HepG2 (cell line): ENCODE measurements around the gene COG1. TPM values are rescaled to one million over a fixed set of nuclear protein-coding genes. Genes with fewer than 3 reads are reported as not detected.

Experiments used
- HCFC1 ChIP-seq: fragments of 150-350 bp; IDR thresholded peaks from 2 replicates; pipeline ENCODE4 v1.6.1; 2014; ENCODE audit warnings: low read depth, low read length
- IKZF1 ChIP-seq: fragments of 450-650 bp; IDR thresholded peaks from 2 replicates; pipeline ENCODE4 v1.7.1; 2016
- KAT2B ChIP-seq: fragments of 150-350 bp; IDR thresholded peaks from 2 replicates; pipeline ENCODE4 v1.6.1; 2014; ENCODE audit warnings: low read depth, low read length, borderline replicate concordance
- MLLT10 ChIP-seq: sonication (generic); formaldehyde crosslinking; IDR thresholded peaks from 2 replicates; pipeline ENCODE4 v1.4.0; 2020; ENCODE audit warnings: missing genetic modification reagents
- NRL ChIP-seq: sonication (generic); formaldehyde crosslinking; IDR thresholded peaks from 2 replicates; pipeline ENCODE4 v1.5.0; 2020; ENCODE audit warnings: missing genetic modification reagents, mild to moderate bottlenecking, moderate library complexity, borderline replicate concordance
- POLR2AphosphoS5 ChIP-seq: IDR thresholded peaks from 2 replicates; pipeline ENCODE4 v1.6.1; 2012; ENCODE audit warnings: low read depth, low read length
- PTBP1 ChIP-seq: fragments of 200-400 bp; formaldehyde crosslinking; IDR thresholded peaks from 2 replicates; pipeline ENCODE4 v1.6.1; 2018; ENCODE audit warnings: low read length, low read depth; ENCODE audit not compliant: poor library complexity, severe bottlenecking
- SOX6 ChIP-seq, 2 experiments: fragments of 450-650 bp in 1 of 2; sonication (generic) in 1 of 2; formaldehyde crosslinking in 1 of 2; IDR thresholded peaks; 2 replicates each; pipeline versions ENCODE4 v1.4.0 to v1.6.1; 2017 to 2020; ENCODE audit warnings: antibody characterized with exemption in 1 of 2, mild to moderate bottlenecking in 1 of 2, missing genetic modification reagents in 1 of 2
- STAG1 ChIP-seq: sonication (generic); formaldehyde crosslinking; IDR thresholded peaks from 2 replicates; pipeline ENCODE4 v1.4.0; 2020; ENCODE audit warnings: missing genetic modification reagents
- ZKSCAN8 ChIP-seq: IDR thresholded peaks from 2 replicates; pipeline ENCODE4 v1.6.1; 2016; ENCODE audit warnings: borderline replicate concordance, missing genetic modification reagents, missing compliant biosample characterization
- ZNF230 ChIP-seq: sonication (generic); formaldehyde crosslinking; IDR thresholded peaks from 2 replicates; pipeline ENCODE4 v1.4.0; 2020; ENCODE audit warnings: mild to moderate bottlenecking, missing genetic modification reagents
- ZNF382 ChIP-seq: sonication (generic); formaldehyde crosslinking; IDR thresholded peaks from 2 replicates; pipeline ENCODE4 v1.5.0; 2020; ENCODE audit warnings: missing genetic modification reagents, mild to moderate bottlenecking, borderline replicate concordance
- ZNF556 ChIP-seq: sonication (generic); formaldehyde crosslinking; IDR thresholded peaks from 2 replicates; pipeline ENCODE4 v1.4.0; 2020; ENCODE audit warnings: mild to moderate bottlenecking, missing genetic modification reagents, borderline replicate concordance
- ZNF724P ChIP-seq: sonication (generic); formaldehyde crosslinking; IDR thresholded peaks from 2 replicates; pipeline ENCODE4 v1.8.0; 2022; ENCODE audit warnings: missing genetic modification reagents, borderline replicate concordance
- polyA plus RNA-seq, 8 experiments: library from polyadenylated mRNA; depleted of rRNA in 3 of 8; stranded (reverse) in 7 of 8; unstranded in 1 of 8; fragments of >200 nt; fragmentation: Illumina TruSeq in 4 of 8; extraction: Trizol in 4 of 8; gene quantifications; 2 replicates each; pipeline versions ENCODE4 v1.2.1 to v1.2.3, GENCODE V29; 2011 to 2016; ENCODE audit warnings: low read depth in 4 of 8, missing spikeins in 1 of 8, mixed read lengths in 1 of 8; ENCODE audit not compliant: insufficient read depth in 1 of 8
- total RNA-seq, 5 experiments: library from RNA; depleted of rRNA; stranded (reverse); fragments of >200 nt; fragmentation: Illumina TruSeq; extraction: Trizol; gene quantifications; 2 replicates each; pipeline ENCODE4 v1.2.3, GENCODE V29; 2016; ENCODE audit warnings: low read depth in 1 of 5
- TF ChIP-seq, protein P1 (sequence below), 2 experiments: sonication (generic) in 1 of 2; formaldehyde crosslinking in 1 of 2; IDR thresholded peaks; 2 replicates each; pipeline versions ENCODE4 v1.6.1 to v1.9.0; 2014 to 2022; ENCODE audit warnings: antibody characterized with exemption in 1 of 2, borderline replicate concordance in 1 of 2, inconsistent platforms in 1 of 2, low read depth in 1 of 2, missing genetic modification reagents in 1 of 2
- TF ChIP-seq, protein P2 (sequence below): sonication (generic); formaldehyde crosslinking; IDR thresholded peaks from 2 replicates; pipeline ENCODE4 v1.4.0; 2020; ENCODE audit warnings: missing genetic modification reagents
- TF ChIP-seq, protein P3 (sequence below): sonication (generic); formaldehyde crosslinking; IDR thresholded peaks from 2 replicates; pipeline ENCODE4 v1.8.0; 2022; ENCODE audit warnings: mild to moderate bottlenecking, missing genetic modification reagents

Gene COG1
- total and polyA plus RNA-seq, 2 of the 13 experiments (the other 11 are each of a cell fraction or from before 2014, with no cell fraction given), result 36.6 to 39.7 TPM

DNA sequence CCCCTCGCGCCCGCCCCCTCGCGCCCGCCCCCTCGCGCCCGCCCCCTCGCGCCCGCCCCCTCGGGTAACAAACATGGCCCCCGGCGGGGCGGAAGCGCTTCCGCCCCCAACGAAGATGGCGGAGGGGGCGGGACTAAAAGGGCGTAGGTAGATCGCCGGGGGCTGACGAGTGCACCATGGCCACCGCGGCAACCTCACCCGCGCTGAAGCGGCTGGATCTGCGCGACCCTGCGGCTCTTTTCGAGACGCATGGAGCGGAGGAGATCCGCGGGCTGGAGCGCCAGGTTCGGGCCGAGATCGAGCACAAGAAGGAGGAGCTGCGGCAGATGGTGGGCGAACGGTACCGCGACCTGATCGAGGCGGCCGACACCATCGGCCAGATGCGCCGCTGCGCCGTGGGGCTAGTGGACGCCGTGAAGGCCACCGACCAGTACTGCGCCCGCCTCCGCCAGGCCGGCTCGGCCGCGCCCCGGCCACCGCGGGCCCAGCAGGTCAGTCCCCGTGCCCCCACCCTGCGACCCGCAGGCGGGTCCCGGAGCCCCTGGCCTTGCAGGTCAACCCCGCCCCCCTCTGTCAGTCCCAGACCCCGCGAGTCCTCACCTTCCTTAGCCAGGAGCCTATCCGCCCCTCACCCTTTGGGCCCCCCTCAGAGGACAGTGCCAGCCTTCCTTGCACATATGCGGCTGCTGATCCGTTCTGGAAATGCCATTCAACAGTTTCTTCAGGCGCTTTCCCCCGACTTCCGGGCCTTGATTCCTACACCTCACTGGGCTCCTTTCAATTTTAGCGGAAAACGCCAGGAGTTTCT lies at the start of gene COG1 (continued):
- TF ChIP-seq, protein P1, sequence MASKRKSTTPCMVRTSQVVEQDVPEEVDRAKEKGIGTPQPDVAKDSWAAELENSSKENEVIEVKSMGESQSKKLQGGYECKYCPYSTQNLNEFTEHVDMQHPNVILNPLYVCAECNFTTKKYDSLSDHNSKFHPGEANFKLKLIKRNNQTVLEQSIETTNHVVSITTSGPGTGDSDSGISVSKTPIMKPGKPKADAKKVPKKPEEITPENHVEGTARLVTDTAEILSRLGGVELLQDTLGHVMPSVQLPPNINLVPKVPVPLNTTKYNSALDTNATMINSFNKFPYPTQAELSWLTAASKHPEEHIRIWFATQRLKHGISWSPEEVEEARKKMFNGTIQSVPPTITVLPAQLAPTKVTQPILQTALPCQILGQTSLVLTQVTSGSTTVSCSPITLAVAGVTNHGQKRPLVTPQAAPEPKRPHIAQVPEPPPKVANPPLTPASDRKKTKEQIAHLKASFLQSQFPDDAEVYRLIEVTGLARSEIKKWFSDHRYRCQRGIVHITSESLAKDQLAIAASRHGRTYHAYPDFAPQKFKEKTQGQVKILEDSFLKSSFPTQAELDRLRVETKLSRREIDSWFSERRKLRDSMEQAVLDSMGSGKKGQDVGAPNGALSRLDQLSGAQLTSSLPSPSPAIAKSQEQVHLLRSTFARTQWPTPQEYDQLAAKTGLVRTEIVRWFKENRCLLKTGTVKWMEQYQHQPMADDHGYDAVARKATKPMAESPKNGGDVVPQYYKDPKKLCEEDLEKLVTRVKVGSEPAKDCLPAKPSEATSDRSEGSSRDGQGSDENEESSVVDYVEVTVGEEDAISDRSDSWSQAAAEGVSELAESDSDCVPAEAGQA (IDR thresholded peaks at IDR 0.05; ENCODE audit: low read depth), result peak; percentile 90
- TF ChIP-seq, protein P1 (CRISPR knock-in tag; IDR thresholded peaks at IDR 0.05; ENCODE audit: borderline replicate concordance), result peak; percentile 28; the same call in 1 of the 2 replicates
- no peak for TF ChIP-seq SOX6 (IDR thresholded peaks at IDR 0.05)
- TF ChIP-seq SOX6 (CRISPR knock-in tag; IDR thresholded peaks at IDR 0.05), result no peak; the same call in 1 of the 2 replicates
- no peak for TF ChIP-seq IKZF1
- no peak for TF ChIP-seq MLLT10 (CRISPR knock-in tag)
- TF ChIP-seq PTBP1, result no peak
- TF ChIP-seq ZNF724P (CRISPR knock-in tag), result peak; percentile 22; the same call in 1 of the 2 replicates
- peak; percentile 74 for TF ChIP-seq HCFC1
- TF ChIP-seq, protein P2, sequence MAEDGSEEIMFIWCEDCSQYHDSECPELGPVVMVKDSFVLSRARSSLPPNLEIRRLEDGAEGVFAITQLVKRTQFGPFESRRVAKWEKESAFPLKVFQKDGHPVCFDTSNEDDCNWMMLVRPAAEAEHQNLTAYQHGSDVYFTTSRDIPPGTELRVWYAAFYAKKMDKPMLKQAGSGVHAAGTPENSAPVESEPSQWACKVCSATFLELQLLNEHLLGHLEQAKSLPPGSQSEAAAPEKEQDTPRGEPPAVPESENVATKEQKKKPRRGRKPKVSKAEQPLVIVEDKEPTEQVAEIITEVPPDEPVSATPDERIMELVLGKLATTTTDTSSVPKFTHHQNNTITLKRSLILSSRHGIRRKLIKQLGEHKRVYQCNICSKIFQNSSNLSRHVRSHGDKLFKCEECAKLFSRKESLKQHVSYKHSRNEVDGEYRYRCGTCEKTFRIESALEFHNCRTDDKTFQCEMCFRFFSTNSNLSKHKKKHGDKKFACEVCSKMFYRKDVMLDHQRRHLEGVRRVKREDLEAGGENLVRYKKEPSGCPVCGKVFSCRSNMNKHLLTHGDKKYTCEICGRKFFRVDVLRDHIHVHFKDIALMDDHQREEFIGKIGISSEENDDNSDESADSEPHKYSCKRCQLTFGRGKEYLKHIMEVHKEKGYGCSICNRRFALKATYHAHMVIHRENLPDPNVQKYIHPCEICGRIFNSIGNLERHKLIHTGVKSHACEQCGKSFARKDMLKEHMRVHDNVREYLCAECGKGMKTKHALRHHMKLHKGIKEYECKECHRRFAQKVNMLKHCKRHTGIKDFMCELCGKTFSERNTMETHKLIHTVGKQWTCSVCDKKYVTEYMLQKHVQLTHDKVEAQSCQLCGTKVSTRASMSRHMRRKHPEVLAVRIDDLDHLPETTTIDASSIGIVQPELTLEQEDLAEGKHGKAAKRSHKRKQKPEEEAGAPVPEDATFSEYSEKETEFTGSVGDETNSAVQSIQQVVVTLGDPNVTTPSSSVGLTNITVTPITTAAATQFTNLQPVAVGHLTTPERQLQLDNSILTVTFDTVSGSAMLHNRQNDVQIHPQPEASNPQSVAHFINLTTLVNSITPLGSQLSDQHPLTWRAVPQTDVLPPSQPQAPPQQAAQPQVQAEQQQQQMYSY (CRISPR knock-in tag), result no peak
- peak; percentile 54; the same call in 1 of the 2 replicates for TF ChIP-seq NRL
- no peak; the same call in 1 of the 2 replicates for TF ChIP-seq ZNF556
- TF ChIP-seq POLR2AphosphoS5, result peak; percentile 85
- no peak for TF ChIP-seq ZKSCAN8 (CRISPR knock-in tag)
- no peak for TF ChIP-seq ZNF230 (CRISPR knock-in tag)
- TF ChIP-seq, protein P3, sequence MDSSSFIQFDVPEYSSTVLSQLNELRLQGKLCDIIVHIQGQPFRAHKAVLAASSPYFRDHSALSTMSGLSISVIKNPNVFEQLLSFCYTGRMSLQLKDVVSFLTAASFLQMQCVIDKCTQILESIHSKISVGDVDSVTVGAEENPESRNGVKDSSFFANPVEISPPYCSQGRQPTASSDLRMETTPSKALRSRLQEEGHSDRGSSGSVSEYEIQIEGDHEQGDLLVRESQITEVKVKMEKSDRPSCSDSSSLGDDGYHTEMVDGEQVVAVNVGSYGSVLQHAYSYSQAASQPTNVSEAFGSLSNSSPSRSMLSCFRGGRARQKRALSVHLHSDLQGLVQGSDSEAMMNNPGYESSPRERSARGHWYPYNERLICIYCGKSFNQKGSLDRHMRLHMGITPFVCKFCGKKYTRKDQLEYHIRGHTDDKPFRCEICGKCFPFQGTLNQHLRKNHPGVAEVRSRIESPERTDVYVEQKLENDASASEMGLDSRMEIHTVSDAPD (CRISPR knock-in tag), result no peak
- TF ChIP-seq STAG1 (CRISPR knock-in tag), result peak; percentile 21; the same call in 1 of the 2 replicates
- TF ChIP-seq ZNF382 (CRISPR knock-in tag), result no peak
- TF ChIP-seq KAT2B, result no peak
